Hippocampal formation (tissue), 2 donors: ENCODE data around the gene MCCC1.
"Not testable (repeated sequence)": the region's sequence is repeated elsewhere in the genome, so short reads cannot be mapped to it uniquely, and the experiment has no call there.

ENCODE experiments used
- DNase-seq, 2 donors: peaks; one replicate each; lab custom pipeline; 2025; lab: John Stamatoyannopoulos, UW

The MCCC1 gene

DNA sequence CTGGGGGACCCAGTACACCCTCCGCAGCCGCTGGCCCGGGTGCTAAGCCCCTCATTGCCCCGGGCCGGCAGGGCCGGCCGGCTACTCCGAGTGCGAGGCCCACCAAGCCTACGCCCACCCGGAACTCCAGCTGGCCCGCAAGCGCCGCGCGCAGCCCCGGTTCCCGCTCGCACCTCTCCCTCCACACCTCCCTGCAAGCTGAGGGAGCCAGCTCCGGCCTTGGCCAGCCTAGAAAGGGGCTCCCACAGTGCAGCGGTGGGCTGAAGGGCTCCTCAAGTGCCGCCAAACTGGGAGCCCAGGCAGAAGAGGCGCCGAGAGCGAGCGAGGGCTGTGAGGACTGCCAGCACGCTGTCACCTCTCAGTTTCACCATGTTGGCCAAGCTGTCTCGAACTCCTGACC, 4.7 kb upstream of the MCCC1 start:
- not testable (repeated sequence) for DNase-seq

DNA sequence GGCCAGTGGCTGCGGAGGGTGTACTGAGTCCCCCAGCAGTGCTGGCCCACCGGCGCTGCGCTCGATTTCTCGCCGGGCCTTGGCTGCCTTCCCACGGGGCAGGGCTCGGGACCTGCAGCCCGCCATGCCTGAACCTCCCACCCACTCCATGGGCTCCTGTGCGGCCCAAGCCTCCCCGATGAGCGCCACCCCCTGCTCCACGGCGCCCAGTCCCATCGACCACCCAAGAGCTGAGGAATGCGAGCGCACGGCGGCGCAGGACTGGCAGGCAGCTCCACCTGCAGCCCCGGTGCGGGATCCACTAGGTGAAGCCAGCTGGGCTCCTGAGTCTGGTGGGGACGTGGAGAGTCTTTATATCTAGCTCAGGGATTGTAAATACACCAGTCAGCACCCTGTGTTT, 1.7 kb upstream of the MCCC1 start:
- DNase-seq, result not testable (repeated sequence)

DNA sequence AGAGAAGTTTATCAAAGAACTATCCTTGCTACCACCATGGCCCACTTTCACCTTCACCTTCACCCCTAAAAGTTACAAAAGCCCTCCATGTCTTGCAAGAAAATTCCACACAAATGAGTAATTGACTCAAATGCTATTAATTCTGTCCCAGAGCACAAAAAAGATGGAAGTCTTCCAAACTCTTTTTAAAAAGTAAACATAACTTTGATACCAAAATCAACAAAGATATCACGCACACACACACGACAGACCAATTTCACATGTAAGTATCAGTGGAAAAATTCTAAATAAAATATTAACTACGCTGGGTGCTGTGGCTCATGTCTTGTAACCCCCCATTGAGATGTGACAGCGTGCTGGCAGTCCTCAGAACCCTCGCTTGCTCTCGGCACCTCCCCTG, 1.1 kb upstream of the MCCC1 start:
- DNase-seq, result no peak

DNA sequence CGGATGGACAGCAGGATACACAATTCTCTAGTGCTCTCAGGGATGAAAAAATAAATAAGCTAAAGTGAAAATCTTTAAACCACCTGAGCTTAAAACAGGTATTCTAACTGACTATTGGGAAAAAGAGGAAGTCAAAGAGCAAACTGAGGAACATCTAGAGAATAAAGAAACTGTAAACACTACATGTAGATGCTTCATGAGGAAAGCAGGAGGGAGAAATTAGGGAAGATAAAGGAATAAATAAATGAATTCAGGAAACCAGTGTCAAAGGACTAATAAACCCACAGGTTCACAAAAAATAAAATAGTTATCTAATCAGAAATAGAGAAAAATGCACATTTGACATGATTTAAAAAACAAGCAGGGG, 525 bp upstream of the MCCC1 start:
- no peak for DNase-seq

DNA sequence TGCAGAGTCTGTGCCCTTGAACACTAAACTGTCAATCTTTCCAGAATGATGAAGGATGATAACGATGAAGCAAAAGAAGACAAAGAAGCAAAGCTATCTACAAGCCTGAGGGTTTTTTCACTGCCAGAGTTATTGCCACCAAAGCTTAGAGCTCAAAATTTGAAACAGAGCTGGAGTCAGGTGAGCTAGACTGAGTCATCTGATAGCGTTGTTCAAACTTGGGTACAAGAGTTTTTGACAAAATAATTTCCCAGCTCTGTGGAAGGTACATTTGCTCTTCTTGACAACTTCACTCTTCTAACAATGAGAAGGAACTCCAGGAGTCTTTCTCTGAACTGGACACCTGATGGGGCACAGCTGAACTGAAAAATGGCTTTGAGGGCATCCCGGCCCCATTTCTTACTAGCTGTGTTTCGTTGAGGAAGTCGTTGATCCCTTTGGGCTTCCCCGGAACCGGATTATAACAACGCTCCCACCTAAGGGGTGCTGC, 715 bp downstream of the MCCC1 start:
- DNase-seq, result peak in 1 of 2 donors; percentile 15

DNA sequence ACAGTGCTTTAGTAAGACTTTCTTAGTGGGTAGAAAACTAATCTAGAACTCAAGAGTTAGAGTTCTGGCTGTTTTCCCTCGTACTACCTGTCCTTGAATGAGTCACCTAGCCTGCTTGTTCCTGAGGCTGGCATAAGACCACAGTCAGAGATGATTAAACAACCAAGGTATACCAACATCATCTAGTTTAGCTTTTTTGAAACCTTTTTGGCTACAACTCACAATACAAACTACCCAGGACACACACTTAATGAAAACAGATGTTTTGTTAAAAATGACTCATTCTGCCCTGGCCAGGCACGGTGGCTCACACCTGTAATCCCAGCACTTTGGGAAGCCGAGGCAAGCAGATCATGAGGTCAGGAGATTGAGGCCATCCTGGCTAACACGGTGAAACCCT, 4.6 kb downstream of the MCCC1 start:
- no peak for DNase-seq

DNA sequence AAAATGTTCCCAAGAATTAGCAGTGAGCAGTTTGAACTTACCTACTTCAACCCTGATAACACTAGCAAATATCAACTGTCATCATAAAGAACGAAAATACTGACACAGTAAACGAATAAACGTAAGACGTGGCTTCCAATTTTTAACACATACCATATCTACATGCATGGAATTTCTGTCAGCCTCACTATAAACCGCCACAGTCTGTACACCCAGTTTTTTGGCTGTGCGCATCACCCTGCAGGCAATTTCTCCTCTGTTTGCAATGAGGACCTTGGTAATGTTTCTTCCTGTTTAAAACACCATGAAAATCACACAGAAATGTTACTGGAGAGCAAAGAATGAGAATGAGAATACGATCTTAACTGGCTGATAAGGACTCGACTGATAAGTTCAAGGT, 7.0 kb downstream of the MCCC1 start:
- DNase-seq, result no peak

DNA sequence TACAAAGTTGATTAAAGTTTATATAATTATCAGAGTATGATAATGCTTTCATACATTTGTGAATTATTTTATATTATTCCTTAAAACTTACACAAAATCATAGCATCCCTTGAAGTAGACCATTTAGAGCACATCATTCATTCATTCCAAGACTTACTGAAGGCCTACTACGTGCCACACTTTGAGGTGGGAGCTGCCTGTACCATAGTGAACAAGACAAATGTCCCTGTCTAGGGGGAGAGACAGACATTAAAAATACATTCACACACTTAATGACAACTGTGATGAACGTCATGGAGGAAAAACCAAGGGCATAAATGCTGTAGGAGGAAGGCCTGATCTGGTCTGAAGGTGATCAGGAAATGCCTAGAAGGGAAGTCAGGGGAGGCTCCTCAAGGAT, 12.1 kb downstream of the MCCC1 start:
- no peak for DNase-seq

DNA sequence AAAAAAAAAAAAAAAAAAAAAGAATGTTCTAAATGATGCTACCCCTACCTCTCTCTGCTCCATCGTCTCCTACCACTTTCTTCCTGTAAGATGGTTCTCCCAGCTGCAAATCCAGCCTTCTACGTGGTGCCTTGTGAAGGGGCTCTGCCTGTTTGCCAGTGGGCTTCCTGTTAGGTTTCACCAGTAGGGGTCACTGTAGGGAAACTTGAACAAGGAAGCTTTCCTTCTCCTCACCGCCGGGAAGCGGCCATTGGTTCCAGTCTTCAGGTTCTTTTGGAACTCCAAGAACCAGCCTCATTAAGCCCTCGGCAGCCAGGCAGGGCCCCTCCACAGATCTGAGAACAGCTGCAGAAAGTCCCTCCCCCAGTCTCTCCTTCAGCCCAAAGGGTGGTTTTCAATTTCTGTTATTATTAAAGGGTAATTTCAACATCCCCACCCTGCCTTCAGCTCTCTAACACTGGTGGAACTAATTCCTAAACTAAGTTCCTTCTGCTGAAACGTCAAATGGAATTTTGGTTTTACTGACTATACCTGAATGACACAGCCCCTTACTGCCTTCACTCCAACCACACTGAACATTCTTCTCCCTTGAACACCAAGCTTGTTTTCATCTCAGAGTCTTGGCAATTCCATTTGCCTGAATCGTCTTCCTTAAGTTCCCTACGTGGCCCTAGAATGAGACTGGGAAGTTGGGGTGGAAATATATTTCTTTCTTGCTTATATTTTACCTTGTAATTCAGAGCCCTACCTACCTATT, 13.5 kb downstream of the MCCC1 start:
- no peak for DNase-seq

DNA sequence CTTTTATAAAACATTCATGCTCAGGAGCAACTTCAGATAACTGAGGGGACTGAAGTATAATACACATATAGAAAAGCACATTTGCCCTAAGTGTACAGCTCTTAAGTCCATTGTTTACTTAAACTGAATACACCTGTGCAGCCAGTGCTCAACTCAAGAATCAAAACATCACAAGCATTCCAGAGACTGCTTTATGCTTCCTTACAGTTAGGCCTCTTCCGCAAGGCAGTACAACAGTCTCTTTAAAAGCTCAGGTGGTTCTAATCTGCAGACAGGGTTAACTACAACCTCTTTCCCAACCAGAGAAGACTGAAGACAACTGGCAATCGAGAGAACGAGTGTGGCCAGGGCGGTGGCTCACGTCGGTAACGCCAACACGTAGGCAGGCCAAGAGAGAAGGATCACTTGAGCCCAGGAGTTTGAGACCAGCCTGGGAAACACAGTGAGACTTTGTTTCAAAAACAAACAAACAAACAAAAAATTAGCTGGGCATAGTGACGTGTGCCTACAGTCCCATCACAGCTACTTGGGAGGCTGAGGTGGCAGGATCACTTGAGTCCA, 16.9 kb downstream of the MCCC1 start:
- no peak for DNase-seq

DNA sequence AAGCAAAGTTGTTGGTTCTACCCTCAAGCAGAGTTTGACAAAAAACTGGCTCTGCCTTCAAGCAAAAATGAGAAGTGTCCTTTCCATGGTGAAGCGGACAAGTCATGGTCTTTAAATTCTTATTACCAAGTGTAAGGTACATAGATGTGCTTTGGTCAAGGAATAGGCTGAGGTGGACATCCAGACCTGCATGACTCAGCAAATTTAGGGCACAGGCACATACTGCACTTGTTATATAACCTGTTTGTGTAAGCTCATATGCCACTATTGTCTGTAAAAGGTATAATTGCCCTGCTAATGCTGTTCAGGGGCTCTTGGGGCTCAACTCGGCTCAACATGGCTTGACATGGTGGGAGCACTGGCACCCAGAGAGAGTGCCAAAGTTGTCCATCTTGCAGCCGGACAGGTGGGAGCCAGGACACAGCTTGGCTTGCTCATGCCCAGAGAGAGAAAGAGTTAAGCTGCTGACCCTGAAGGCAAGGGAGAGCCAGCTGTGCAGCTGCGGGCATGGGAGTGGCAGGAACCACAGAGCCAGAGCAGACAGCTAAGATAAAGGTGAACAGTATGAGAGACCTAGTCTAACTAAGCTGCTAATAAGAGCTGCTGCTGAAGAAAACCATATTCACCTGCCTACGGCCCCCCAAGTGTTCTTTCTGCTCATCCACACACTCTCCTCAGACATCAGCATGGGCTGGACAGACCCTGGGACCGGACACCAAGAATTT, 17.7 kb downstream of the MCCC1 start:
- no peak for DNase-seq

DNA sequence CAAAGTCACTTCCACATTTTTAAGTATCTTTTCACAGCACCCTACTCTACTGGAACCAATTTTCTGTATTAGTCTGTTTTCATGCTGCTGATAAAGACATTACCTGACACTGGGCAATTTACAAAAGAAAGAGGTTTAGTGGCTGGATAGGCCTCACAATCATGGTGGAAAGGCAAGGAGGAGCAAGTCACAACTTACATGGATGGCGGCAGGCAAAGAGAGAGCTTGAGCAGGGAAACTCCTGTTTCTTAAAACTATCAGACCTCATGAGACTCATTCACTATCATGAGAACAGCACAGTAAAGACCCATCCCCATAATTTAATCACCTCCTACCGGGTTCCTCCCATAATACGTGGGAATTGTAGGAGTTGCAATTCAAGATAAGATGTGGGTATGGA, 18.7 kb downstream of the MCCC1 start:
- no peak for DNase-seq

DNA sequence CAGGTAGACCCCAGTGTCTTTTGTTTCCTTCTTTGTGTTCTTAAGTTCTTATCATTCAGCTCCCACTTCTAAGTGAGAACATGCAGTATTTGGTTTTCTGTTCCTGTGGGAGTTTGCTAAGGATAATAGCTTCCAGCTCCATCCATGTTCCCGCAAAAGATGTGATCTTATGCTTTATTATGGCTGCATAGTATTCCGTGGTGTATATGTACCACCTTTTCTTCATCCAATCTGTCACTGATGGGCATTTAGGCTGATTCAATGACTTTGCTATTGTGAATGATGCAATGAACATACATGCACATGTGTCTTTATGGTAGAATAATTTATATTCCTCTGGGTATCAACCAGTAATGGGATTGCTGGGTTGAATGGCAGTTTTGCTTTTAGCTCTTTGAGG, 24.4 kb downstream of the MCCC1 start:
- no peak for DNase-seq

DNA sequence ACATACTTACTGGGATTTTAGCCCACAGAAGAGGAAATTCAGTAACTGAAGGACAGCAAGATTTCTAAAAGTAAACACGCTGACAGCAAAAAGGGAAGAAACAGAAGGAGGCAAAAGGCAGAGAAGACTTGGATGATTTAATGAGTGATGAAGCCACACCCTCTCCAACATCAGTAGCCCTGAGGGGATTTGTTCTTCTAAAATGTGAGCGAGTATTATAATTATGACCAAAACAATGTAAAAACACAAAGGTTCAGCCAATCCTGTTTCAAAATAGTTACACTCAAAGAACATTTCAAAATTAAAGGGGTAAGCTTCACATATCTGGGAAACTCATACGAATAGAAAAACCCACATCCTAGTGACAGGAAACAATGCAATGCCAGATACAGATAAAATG, 25.0 kb downstream of the MCCC1 start:
- no peak for DNase-seq

DNA sequence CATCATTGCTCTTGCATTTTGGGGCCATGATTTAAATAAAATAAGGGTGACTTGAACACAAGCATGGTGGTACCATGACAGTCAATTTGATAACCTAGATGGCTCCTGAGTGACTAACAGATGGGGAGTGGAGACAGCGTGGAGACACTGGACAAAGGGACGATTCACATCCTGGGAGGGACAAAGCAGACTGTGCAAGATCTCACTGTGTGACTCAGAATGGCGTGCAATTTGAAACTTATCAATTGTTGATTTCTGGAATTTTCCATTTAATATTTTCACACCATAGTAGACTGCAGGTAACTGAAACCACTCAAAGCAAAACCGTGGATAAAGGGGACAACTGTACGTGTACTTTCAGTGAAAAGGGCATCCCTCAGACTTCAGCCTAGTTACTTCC, 25.5 kb downstream of the MCCC1 start:
- peak in 1 of 2 donors; percentile 18 for DNase-seq

DNA sequence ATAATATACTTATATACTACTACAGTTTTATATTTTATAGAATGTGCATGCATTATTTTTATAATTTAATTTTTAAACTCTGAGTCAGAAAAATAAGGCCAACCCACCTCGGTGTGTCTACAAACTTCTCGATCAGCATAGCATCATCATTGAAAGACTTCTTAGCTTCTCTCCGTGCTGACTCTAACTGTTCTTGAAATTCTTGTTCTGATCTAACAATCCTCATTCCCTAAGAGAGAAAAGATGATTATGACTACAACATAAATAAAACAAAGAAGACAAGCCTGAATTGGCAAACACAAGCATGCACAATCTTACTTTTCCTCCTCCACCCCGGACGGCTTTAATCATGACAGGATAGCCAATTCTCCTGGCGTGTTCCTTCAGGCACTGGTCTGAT, 28.4 kb downstream of the MCCC1 start:
- DNase-seq, result no peak

DNA sequence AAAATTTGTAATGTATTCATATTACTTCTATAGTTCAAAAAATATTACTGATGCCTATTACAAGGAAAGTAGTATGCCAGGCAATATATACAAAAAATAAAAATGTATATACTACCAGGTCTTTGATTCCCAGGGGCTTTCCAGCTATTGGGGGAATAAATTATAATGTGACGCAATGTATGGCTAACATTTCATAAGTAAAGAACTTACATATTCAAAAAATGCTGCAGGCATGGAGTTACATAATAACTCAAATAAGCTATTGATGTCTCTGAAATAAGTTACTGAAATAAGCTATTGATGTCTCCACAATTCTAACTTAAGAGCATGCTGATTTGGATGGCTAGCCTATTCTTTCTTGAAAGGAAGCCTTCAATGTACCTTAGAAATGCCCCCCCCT, 30.2 kb downstream of the MCCC1 start:
- no peak for DNase-seq

DNA sequence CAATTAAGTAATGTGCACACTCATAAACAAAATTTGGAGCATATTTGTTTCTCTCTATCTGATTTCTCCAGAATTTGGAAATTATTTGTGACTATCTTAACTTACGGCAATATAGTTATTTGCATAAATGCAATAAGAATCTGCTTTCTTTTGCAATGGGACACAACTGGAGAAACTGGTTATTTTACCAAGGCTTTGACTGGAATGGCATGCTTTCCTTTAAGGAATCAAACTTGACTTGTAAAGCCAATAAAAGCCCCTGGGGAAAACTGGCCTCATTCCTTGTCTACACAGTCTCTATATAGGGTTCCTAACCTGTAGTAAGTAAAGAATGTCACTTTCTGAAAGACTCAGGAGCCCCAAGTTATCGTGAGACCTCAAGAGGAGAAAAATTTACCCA, 32.4 kb downstream of the MCCC1 start:
- DNase-seq, result not testable (repeated sequence)

DNA sequence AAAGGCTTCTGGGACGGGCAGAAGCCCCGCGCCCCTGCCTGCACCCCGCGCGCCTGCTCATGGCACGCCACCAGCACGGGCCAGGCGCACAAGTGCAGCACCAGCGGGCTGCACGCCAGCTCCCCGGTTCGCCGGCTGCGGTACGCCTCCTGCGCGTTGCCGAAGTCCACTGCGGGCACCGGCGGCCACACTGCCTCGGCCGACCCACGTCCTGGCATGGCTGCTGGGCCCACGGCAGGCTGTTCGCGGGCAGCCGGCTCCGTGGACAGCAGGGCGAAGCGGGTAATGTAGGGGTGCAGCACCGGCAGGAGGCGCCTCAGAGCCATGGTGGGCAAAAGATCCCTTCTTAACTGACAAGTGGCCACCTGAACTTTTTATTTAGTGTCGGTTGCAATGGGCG, 34.8 kb downstream of the MCCC1 start:
- DNase-seq, result no peak

DNA sequence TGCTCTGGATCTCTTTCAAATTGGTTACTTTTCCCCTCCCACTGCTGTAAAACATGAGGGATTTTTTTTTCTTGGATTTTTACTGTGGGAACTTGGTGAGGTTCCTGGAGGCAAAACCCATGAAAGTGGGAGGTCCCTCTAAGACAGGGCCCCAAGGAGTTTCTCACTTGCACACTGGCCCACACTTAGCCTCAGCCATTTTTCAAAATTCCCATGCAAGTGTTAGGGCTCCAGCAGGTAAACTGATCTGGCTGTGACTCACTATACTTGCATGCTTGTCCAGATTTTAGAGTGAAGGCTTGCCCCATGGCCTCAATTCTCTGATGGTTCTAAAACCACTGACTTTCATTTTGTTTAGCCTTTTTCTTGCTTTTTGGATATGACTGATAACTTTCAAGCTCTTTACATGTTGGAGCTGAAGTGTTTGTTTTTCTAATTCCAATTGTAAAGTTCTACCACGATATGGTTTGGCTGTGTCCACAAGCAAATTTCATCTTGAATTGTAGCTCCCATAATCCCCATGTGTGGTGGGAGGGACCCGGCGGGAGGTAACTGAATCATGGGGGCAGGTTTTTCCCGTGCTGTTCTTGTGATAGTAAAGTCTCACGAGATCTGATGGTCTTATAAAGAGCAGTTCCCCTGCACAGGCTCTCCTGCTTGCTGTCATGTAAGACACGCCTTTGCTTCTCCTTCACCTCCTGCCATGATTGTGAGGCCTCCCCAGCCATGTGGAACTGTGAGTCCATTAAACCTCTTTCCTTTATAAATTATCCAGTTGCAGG, 37.7 kb downstream of the MCCC1 start:
- no peak for DNase-seq

DNA sequence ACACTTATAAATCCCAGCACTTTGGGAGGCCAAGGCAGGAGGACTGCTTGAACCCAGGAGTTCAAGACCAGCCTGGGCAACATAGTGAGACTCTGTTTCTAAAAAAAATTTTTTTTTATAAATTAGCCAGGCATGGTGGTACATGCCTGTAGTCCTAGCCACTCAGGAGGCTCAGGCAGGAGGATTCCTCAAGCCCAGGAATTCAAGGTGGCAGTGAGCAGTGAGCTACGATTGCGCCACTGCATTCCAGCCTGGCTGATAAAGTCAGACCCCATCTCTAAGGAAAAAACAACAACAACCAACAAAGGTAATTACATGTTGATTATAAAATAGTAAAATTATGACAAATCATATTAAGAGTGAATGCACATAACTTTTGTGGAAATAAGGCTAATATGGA, 40.9 kb downstream of the MCCC1 start:
- no peak for DNase-seq

DNA sequence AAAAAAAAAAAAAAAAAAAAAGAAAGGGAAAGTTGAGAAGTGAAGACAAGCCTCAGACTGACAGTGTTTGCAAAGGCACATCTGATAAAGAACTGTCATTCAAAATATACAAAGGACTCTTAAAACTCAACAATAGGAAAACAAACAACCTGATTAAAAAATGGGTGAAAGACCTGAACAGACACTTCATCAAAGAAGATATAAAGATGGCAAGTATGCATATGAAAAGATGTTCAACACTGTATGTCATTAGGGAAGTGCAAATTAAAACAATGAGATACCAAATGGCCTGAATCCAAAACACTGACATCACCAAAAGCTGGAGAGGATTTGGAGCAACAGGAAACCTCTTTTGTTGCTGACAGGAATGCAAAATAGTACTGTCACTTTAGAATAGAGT, 48.6 kb downstream of the MCCC1 start:
- no peak for DNase-seq

DNA sequence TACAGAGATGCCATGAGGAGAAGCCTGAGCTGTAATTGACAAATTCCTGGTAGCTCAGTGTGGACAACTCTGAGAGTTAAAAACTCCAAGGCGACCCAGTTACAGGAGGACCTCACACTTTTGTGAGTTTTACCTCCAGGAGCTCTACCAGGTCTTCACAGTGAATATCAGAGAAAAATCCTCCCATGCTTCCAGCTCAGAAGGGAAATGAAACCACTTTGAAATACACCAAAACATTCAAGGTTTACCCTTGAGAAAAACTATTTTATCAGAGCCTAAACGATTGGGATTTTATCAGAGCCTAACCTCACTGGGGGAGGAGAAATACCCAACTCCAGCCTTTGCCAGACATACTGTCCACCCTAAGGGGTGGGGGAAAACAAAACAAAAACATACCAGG, 52.4 kb downstream of the MCCC1 start:
- no peak for DNase-seq
